K562 (cell line): ENCODE measurements around the gene RIPOR2. TPM values are rescaled to one million over a fixed set of nuclear protein-coding genes. Genes with fewer than 3 reads are reported as not detected.

Experiments used
- MCM7 ChIP-seq, 2 experiments: fragments of 450-650 bp; IDR thresholded peaks; 2 replicates each; pipeline ENCODE4 v1.6.1; 2016 to 2018
- PHTF2 ChIP-seq: fragments of 250-450 bp; sonication (Bioruptor Pico); IDR thresholded peaks from 2 replicates; pipeline ENCODE4 v1.5.0; 2021; ENCODE audit warnings: mild to moderate bottlenecking
- XRCC5 ChIP-seq: fragments of 200-400 bp; formaldehyde crosslinking; IDR thresholded peaks from 2 replicates; pipeline ENCODE4 v1.6.1; 2017; ENCODE audit warnings: low read depth, mild to moderate bottlenecking, low read length
- ZFP1 ChIP-seq: fragments of 450-650 bp; formaldehyde crosslinking; IDR thresholded peaks from 2 replicates; pipeline ENCODE4 v1.4.0; 2020; ENCODE audit warnings: mild to moderate bottlenecking, mixed read lengths
- ZNF668 ChIP-seq: fragments of 250-450 bp; sonication (Bioruptor Pico); IDR thresholded peaks from 2 replicates; pipeline ENCODE4 v1.8.0; 2022; ENCODE audit warnings: mild to moderate bottlenecking, inconsistent platforms
- ZNF785 ChIP-seq: fragments of 250-450 bp; sonication (Bioruptor Pico); IDR thresholded peaks from 2 replicates; pipeline ENCODE4 v1.4.0; 2020; ENCODE audit warnings: mild to moderate bottlenecking
- polyA plus RNA-seq, 8 experiments: library from polyadenylated mRNA; depleted of rRNA in 4 of 8; stranded (reverse) in 5 of 8; unstranded in 3 of 8; fragments of >200 nt; fragmentation: Nextera tagmentation in 2 of 8; fragmentation: Illumina TruSeq in 1 of 8; extraction: Ambion mirVana in 2 of 8; extraction: Trizol in 1 of 8; gene quantifications; 2 replicates each; pipeline versions ENCODE4 v1.2.1 to v1.2.3, GENCODE V29; 2011 to 2014; ENCODE audit warnings: inconsistent platforms in 1 of 8, missing spikeins in 1 of 8
- total RNA-seq, 7 experiments: library from RNA; depleted of rRNA in 6 of 7; stranded (reverse); fragments of >200 nt in 6 of 7; fragmentation: Illumina TruSeq in 2 of 7; extraction: Trizol in 2 of 7; gene quantifications; 2 replicates each; pipeline versions ENCODE4 v1.2.1 to v1.2.3, GENCODE V29; 2011 to 2021; ENCODE audit warnings: low replicate concordance in 1 of 7
- TF ChIP-seq, protein P1 (sequence below), 2 experiments: fragments of 450-650 bp in 1 of 2; IDR thresholded peaks; 2 replicates each; pipeline ENCODE4 v1.6.1; 2011 to 2017; ENCODE audit warnings: low read depth in 2 of 2, antibody characterized with exemption in 1 of 2, borderline replicate concordance in 1 of 2, low read length in 1 of 2, mild to moderate bottlenecking in 1 of 2, mixed read lengths in 1 of 2; ENCODE audit not compliant: control insufficient read depth in 1 of 2
- TF ChIP-seq, protein P2 (sequence below): fragments of 250-450 bp; sonication (Bioruptor Pico); IDR thresholded peaks from 2 replicates; pipeline ENCODE4 v1.6.1; 2021; ENCODE audit warnings: mild to moderate bottlenecking
- TF ChIP-seq, protein P3 (sequence below): sonication (generic); formaldehyde crosslinking; IDR thresholded peaks from 2 replicates; pipeline ENCODE4 v1.8.0; 2022; ENCODE audit warnings: mild to moderate bottlenecking, missing genetic modification reagents

The RIPOR2 gene
- total and polyA plus RNA-seq, 9 of the 15 experiments (the other 6 are each of a cell fraction or from before 2014, with no cell fraction given) = 0.04 to 1.0 (median 0.47) TPM; not detected in 2

DNA sequence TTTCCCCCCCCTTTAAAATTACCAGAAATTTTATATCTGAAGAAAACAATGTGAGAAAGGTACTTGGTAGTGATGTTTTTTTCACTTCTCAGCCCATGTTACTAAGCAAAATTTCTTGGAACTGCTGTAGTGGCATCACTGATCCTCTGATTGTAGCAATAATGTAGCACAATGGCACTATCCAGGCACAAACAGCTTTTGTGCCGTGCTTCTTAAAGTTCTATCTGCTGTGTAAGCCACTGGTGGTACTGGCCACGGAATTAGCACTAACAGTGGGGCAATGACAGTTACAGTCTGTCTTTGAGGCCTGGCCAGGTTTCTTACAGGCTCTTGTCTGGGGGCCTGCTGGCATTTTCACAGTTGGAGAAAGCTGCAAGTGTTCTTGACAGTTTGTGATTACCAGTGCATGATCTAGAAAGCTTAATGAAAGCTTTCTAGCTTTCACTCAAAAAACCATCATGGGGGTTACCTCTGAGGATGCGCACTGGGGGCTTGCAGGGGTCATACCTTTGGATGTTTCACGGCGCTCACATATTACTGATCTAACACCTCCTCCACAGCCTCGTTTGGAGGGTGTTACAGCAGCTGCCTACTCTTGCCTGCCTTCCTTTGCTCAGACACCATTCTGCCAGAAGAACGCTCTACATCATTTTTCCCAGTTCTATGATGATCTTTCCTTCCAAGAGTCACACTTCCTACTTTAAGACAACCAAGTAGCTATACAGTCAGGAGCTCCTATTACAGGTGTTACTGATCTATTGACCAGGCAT, 78.7 kb downstream of the RIPOR2 start (continued):
- TF ChIP-seq, protein P1, sequence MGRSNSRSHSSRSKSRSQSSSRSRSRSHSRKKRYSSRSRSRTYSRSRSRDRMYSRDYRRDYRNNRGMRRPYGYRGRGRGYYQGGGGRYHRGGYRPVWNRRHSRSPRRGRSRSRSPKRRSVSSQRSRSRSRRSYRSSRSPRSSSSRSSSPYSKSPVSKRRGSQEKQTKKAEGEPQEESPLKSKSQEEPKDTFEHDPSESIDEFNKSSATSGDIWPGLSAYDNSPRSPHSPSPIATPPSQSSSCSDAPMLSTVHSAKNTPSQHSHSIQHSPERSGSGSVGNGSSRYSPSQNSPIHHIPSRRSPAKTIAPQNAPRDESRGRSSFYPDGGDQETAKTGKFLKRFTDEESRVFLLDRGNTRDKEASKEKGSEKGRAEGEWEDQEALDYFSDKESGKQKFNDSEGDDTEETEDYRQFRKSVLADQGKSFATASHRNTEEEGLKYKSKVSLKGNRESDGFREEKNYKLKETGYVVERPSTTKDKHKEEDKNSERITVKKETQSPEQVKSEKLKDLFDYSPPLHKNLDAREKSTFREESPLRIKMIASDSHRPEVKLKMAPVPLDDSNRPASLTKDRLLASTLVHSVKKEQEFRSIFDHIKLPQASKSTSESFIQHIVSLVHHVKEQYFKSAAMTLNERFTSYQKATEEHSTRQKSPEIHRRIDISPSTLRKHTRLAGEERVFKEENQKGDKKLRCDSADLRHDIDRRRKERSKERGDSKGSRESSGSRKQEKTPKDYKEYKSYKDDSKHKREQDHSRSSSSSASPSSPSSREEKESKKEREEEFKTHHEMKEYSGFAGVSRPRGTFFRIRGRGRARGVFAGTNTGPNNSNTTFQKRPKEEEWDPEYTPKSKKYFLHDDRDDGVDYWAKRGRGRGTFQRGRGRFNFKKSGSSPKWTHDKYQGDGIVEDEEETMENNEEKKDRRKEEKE (IDR thresholded peaks at IDR 0.05; ENCODE audit: borderline replicate concordance in 1 of 2, control insufficient read depth in 1 of 2, low read depth in 2 of 2, low read length in 1 of 2) = no peak
- no peak for TF ChIP-seq ZNF668 (CRISPR knock-in tag)
- no peak for TF ChIP-seq XRCC5
- no peak for TF ChIP-seq ZNF785 (CRISPR knock-in tag)
- TF ChIP-seq, protein P2, sequence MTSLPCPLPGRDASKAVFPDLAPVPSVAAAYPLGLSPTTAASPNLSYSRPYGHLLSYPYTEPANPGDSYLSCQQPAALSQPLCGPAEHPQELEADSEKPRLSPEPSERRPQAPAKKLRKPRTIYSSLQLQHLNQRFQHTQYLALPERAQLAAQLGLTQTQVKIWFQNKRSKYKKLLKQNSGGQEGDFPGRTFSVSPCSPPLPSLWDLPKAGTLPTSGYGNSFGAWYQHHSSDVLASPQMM (CRISPR knock-in tag) = no peak
- no peak for TF ChIP-seq MCM7 (IDR thresholded peaks at IDR 0.05)
- no peak for TF ChIP-seq PHTF2
- TF ChIP-seq, protein P3, sequence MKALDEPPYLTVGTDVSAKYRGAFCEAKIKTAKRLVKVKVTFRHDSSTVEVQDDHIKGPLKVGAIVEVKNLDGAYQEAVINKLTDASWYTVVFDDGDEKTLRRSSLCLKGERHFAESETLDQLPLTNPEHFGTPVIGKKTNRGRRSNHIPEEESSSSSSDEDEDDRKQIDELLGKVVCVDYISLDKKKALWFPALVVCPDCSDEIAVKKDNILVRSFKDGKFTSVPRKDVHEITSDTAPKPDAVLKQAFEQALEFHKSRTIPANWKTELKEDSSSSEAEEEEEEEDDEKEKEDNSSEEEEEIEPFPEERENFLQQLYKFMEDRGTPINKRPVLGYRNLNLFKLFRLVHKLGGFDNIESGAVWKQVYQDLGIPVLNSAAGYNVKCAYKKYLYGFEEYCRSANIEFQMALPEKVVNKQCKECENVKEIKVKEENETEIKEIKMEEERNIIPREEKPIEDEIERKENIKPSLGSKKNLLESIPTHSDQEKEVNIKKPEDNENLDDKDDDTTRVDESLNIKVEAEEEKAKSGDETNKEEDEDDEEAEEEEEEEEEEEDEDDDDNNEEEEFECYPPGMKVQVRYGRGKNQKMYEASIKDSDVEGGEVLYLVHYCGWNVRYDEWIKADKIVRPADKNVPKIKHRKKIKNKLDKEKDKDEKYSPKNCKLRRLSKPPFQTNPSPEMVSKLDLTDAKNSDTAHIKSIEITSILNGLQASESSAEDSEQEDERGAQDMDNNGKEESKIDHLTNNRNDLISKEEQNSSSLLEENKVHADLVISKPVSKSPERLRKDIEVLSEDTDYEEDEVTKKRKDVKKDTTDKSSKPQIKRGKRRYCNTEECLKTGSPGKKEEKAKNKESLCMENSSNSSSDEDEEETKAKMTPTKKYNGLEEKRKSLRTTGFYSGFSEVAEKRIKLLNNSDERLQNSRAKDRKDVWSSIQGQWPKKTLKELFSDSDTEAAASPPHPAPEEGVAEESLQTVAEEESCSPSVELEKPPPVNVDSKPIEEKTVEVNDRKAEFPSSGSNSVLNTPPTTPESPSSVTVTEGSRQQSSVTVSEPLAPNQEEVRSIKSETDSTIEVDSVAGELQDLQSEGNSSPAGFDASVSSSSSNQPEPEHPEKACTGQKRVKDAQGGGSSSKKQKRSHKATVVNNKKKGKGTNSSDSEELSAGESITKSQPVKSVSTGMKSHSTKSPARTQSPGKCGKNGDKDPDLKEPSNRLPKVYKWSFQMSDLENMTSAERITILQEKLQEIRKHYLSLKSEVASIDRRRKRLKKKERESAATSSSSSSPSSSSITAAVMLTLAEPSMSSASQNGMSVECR (CRISPR knock-in tag) = no peak
- TF ChIP-seq ZFP1 (CRISPR knock-in tag) = no peak
- TF ChIP-seq, all 486 proteins: peak for 0
